Middle frontal gyrus (tissue), 1 donor: ENCODE measurements around the gene LCNL1.
"Not testable (repeated sequence)": the region's sequence is repeated elsewhere in the genome, so short reads cannot be mapped to it uniquely, and the experiment has no call there.

ENCODE experiments used
- DNase-seq: peaks from one replicate; pipeline ENCODE4 v3.0.0-alpha.2; 2015; ENCODE audit warnings: low spot score; ENCODE audit errors: extremely low spot score

The LCNL1 gene

DNA sequence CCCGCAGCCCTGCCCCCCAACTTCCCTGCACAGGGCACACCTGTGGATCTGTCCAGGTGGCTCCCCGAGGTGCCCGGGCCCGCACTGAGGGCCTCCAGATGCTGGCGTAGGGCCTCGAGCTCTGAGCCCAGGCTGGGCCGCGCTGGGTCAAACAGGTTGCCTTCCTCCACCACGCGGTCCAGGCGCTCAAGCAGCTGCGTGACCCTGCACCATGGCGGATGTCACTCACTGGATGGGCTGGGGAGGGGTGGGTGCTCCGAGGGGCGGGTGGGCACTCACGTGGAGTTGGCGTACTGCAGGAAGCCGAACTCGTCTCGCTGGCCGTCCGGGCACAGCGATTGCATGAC lies 39.8 kb downstream of the LCNL1 start:
- no peak for DNase-seq

DNA sequence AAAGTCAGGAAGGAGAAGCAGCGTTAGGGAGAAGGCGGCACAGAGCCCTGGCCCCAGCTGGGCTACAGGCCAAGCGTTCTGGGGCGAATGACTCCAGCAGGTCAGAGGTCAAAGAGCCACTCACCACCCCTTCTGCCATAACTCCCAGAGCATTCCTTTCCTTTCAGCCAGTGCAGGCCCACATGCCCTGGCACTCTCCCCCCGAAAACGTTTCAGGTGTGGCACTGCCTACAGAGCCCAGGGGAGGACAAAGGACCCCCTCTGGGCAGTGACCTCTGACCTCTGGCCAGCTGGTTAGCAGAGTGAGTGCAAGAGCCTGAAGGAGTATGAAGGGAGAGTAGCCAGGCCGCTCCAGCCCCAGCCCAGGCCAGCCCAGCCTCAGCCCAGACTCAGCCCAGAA lies 40.4 kb downstream of the LCNL1 start:
- no peak for DNase-seq

DNA sequence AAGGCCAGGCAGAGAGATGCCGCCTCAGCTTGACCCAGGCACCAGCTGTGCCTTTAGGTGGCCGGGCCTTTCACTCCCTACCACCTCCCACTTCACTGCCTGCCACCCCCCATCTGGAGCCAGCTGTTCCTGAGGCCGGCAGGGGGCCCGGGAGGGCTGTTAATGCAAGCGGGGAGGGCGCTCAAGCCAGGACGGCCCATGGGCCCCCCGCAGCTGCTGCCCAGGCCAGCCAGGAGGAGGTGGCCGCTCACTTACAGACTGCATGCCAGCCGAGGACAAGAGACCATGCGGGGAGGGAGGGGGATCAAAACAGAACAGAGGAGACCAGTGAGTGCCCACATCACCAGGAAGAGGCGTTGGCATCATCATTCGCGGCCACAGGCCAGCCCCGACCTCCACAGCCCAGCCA lies 40.8 kb downstream of the LCNL1 start:
- no peak for DNase-seq

DNA sequence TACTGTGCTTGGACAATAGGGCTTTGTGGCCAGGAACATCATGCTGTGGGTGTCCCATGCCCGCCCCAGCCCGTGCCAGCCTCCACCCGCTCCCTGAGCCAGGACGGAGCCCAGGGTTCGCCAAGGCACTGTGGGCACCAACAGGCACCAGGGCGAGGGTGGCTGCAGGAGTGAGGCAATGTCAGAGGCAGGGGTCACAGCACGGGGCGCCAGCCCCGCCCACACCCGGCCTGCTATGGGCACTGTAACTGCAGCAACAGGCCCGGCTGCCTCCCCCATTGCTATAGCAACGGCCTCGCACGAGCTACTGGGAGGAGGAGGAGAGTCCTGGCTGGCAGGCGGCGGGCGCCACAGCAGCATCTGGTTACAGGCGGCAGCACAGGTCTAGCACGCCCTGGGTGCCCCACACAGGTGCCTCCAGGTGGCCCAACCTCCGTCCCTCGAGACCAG lies 42.7 kb downstream of the LCNL1 start:
- peak; percentile 88 for DNase-seq

DNA sequence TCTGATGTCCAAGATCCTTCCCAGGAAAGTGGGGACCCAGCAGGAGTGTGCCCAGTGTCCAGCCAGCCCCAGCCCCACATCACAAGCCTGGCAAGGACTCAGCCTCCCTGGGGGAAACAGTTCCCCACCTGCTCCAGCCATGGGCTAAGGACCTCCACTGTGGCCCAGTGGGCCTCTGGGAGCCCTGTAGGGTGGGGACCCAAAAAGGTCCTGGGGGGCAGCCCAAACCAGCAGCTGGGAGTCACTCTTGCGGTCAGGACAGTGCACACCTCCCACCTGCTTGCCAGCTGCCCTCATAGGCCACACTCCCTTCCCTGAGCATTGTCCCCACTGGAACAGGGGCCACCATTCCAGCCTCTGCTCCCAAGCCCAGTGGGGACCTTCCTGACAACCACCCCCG lies 43.6 kb downstream of the LCNL1 start:
- no peak for DNase-seq

DNA sequence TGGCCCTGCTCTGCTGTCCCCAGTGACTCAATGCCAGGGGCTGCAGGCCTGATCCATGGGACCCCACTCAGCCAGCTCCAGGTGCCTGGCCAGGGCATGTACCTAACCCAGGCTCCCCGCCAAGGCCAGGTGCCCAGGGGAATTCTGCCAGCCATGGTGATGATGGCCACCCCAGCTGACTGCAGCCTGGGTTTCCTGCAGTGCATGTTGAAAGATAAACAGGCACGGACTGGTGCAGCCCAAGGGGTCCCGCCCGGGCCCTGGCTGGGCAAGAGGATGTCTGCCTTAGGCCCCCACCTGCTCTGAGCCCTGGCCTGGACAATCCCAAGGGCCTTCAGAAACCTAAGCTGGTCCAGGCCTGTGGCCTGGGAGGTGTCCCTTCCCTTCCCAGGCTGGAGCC lies 44.0 kb downstream of the LCNL1 start:
- DNase-seq, result no peak

DNA sequence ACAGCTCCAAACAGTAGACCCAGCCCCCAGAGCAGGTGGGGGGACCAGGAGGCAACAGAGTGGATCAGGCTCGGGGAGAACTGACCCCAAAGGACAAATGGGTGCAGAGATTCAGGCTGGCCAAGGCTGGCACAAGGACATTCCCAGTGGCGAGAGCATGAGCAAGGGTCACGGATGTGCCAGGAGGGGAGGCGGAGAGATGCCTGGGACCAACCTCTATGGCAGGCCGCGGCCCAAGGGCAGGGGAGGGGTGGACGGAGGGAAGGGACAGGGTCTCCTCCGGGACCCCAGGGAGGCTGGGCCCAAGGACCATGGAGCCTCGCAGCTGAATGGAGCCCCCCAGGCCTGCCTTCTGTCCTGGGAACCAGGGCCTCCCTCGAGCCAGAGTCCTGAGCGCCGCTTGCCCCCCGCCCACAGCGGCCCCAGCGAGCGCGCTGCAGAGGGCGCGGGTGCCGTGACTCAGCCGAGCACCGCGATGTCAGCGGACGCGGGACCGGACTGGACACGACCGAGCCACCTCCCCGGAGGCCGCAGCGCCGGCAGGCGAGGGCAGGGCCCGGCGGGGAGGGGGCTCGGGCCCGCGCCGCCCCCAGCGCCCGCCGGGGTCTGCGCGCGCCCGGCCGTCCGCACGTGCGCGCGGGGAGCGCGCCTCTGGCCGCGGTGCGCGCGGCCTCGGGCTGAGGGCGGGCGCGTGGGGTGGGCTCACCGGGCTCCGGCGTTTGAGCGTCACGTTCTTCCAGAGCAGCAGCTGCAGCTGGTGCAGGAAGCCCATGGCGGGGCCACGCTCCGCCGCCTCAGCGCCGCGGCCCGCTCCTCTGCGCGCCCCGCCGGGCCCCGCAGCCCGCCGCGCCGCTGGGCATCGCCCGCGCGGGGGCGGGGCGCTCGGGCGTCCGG lies 44.8 kb downstream of the LCNL1 start, which contains the start of gene ABCA2:
ABCA2 (minus strand) TSS at position 869 of the 894 bp plus-strand sequence; CDS start at position 772, 97 bp downstream.
- DNase-seq, result no peak

DNA sequence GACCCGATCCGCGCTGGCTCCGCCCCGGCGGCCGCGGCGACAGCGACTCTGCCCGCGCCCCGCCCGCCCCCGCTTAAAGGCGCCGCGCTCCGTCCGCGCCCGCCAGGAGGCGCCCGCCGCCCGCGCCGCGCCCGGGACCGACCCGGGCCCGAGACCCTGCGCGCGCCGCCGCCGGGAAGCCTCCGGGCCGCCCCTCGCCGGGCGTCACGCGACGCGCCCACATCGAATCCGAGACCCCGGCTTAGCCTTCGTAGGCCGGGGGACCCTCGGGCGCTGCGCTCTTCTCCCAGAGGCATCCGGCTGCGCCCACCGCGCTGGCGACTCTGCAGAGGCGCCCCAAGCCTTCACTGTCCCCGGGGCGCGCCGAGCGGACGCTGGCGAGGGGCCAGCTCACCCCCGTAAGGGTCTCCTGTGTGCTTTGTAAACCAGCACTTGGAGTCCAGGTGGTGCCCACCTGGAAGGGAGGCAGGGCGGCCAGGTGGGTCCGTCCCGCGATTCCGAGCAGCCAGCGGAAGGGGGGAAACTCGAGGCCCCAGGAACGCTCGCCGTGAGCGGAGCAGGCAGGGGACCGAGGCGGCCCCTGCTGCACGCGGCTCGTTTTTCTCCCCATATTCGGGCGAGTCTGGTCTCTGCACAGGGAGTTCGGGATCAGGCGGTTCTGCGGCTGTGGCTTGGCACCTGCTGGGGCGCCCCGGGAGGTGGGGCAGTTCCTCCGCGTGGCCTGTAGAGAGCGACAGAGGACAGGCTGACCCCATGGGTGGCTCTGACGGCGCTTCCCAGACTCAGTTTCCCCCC lies 45.7 kb downstream of the LCNL1 start:
- peak; percentile 69 for DNase-seq

DNA sequence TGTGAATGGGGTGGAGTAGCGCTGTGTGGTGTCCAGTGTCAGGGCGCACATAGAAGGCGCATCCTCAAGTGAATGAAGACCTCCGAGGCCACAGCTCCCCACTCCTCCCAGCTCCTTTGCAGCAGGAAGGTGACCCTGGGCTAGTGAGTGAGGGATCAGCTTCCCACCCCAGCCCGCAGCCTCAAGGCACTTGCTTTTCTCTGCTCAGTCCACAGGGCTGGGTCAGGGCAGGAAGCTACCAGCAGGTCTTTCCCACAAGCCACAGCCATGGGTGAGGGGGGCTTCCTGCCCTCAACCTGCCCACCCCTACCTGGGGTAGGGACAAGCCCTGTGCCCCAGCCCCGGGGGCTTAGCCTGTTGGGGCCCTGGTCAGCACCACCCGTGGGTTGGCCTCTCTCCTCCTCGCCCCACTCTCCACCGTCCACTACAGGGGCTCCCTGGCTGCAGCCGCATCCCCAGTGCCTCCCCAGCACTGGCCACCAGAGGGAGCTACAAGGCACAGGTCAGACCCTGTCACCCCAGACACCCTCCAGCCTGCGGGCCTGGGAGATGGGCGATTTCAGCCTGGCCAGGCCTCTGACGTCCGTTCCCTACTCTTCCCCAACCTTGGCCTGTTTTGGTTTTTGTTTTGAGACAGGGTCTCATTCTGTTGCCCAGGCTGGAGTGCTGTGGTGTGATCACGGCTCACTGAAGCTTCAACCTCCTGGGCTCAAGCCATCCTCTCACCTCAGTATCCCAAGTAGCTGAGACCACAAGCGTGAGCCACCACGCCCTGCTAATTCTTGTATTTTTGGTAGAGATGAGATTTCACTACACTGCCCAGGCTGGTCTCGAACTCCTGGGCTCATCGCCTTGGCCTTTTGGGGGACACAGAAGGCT lies 46.5 kb downstream of the LCNL1 start:
- DNase-seq, result no peak

DNA sequence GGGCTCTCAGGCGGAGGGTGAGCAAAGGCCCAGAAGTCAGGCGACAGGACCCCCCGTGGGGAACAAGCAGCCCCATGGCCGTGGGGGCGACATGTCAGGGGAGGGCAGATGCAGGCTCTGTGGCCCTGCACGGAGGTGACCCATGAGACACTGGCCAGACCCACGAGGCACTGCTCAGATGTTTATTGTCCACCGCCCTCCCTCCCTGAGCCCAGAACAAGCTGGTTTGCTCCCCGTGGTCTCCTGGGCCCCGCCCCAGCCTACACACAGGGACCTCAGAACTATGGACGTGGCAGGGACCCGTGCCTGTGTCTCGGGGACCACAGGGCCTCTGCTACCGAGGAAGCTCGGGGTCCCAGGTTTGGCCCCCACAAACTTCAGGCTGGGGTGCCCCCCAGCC lies 47.2 kb downstream of the LCNL1 start:
- DNase-seq, result no peak

DNA sequence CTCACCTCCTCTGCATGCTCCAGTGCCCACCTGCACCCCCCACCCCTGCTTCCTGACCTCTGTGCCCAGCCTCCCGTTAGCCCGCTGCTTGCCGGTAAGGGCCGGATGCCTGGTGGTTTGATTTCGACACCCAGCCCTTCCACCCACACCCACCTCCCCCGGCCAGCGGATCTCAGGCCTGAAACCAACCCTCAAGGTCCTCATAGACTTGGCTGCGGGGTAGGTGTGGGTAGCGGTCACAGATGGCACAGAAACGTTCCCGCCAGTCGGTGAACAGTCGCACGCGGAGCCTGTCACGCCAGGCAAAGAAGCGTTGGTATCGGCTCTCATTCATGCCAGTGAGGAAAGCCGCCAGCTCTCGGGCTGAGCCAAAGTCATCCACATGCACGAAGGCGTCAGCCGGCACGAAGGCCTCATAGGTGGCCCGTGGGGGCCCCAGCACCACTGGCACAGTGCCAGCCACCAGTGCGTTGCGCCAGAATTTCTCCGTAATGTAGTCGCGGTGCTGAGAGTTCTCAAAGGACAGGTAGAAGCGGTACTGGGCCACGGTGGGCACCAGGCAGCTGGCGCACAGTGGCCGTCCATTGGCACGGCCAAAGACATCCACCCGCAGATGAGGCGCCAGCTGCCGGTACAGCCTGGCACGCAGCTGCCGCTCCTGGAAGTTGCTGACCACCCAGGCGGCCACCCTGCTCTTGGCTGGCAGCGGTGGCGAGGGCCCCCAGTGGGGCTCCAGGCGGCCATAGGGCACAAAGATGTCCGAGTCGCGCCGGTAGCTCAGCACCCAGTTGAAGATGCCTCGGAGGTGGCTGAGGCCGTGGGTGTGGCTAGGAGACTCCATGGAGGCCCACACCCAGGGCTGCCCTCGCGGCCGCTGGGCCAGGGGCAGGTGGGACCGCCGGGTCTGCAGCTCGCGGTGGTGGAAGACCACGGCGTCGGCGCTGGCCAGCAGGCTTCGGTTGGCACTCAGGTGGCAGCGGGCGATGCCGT lies 48.0 kb downstream of the LCNL1 start:
- DNase-seq, result no peak

DNA sequence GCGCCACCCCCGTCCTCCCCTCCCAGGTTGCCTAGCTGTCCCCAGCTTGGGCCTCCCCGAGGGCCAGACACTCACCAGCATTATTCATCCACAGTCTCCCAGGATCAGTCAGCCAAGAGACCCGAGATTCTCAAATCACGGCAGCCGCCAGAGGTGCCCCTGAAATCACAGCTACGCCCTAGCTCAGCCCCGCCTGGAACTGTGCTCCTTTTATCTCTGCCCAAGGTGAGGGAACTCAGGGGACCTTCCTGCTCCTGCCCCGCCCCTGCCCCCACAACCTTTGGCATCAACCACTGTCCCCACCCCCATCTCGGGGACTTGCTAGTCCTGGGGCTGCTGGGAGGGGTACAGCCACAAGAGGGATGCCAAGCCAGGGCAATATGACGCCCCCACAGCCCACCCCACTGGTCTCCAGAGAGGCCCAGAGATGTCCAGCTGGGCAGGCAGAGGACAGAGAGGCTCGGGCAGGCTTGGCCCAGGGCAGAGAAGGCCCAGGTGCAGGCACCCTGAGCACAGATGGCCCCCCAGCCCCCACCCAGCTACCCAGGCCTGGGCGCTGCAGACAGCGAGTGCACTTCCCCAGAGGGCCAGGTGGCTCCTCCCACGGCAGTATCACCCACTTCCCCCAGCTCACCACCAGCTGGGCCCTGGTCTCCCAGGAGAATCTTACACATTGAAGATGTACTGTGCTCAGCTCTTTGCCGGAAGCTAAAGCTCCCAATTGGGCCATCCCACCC lies 49.3 kb downstream of the LCNL1 start, which contains the start of gene FUT7:
FUT7 (minus strand) TSS at position 185 of the 737 bp plus-strand sequence; CDS start at position 88, 97 bp downstream.
- no peak for DNase-seq

DNA sequence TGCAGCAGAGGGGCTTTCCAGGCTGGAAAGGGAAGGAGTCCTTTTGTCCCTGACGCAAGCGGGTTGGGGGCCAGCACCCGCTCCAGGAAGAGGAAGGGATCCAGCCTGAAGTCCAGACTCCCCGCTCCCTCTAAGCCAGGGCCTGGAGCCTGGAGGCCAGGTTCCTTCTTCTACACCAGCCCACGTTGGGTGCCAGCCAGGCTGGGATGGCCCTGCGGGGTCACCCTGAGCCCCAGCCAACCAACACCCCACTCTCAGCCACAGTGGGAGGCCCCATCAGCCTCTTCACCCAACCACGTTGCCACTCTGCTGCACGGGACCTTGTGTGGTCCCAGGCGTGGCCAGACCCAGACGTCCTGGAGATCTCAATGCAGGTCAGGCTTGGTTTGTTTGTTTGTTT lies 50.1 kb downstream of the LCNL1 start:
- DNase-seq, result no peak

DNA sequence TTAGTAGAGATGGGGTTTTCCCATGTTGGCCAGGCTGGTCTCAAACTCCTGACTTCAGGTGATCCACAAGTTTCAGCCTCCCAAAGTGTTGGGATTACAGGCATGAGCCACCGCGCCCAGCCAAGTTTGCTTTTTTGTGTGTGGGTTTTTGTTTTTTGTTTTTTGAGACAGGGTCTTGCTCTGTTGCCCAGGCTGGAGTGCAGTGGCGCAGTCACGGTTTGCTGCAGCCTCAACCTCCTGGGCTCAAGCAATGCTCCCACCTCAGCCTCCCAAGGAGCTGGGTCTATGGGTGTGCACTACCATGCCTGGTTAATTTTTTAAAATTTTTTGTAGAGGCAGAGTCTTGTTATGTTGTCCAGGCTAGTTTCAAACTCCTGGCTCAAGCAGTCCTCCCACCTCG lies 50.7 kb downstream of the LCNL1 start:
- not testable (repeated sequence) for DNase-seq

DNA sequence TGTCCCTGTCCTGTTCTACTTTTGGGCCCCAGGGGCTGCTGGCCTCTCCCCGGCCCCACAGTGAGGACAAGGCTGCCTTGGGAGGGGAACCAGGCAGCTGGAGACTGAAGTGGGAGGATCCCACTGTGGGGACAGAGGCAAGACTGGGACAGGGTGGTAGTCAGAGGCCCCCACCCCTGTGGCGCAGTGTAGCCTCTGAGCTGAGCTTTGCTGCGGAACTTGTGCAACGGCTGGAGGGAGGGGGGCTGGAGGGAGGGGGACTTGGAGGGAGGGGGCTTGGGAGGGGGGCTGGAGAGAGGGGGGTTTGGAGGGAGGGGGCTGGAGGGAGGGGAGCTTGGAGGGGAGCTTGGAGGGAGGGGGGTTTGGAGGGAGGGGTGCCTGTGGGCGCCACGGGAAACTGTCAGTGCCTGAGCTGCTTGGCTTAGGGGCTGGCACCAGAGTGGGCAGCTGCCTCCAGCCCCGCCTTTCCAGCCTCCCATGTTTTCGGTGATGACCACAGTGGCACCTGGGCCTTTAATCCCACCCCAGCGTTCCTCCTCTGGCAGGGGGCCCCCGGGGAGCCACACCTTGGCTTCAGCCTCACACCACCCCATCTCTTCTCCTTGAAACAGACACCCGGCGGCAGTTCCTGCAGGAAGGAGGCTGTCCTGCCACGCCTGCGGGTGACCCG lies 51.4 kb downstream of the LCNL1 start:
- DNase-seq, result no peak

DNA sequence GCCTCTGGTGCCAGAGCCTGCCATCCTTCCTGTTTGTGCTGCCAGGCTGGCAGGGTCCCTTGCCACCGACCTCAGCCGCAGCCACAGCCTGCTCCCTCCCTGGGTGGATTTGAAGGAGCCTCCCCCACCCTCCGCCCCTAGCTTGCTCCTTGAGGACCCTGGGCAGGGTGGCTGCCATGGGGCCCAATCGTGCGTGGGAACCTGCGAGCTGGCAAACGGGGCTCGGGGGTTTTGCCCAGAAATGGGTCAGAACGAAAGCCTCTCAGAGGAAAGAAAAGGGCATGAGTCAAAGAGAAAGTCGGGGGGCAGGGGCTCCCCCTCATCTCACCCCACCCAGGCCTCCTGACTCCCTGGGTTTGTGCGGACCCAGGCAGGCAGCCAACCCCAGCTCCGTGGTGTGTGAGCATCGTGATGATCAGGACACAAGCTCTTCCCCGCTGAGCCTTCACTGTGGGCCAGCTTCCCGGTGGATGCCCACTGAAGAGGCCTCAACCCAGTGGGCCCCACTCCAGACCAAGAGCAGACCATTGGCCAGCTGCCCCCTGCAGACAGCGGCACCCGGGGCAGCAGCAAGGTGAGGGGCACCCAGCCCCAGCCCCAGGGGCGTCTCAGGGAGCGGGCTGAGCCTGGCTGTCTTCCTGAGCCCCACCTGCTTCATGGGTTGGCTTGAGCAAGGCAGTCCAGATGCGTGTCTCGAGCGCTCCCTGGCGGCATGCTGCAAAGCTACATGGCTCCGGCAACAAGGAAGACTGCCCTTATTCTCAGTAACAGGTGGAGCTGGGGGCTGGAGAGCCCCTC lies 52.1 kb downstream of the LCNL1 start:
- peak; percentile 83 for DNase-seq
